Peyer's patch (tissue), 4 donors: ENCODE measurements around the gene PRICKLE2. TPM values are rescaled to one million over a fixed set of nuclear protein-coding genes. Genes with fewer than 3 reads are reported as not detected.

Experiments used
- DNase-seq, 3 donors: peaks; one replicate each; pipeline ENCODE4 v3.0.0-alpha.2; 2017 to 2019
- H3K27ac ChIP-seq, 4 donors: fragments of 200-600 bp; sonication (generic); one replicate each; pipeline ENCODE4 v1.5.1; 2016 to 2019
- H3K27me3 ChIP-seq, 2 donors: fragments of 200-600 bp; sonication (generic); one replicate each; pipeline ENCODE4 v1.5.1; 2019
- H3K36me3 ChIP-seq, 3 donors: fragments of 200-600 bp; sonication (generic); one replicate each; pipeline ENCODE4 v1.5.1; 2016 to 2019
- H3K4me1 ChIP-seq, 4 donors: fragments of 200-600 bp; sonication (generic); one replicate each; pipeline ENCODE4 v1.5.1; 2016 to 2019
- H3K4me3 ChIP-seq, 4 donors: fragments of 200-600 bp; sonication (generic); 1 replicate in 3 of 4; 2 replicates in 1 of 4; pipeline ENCODE4 v1.5.1; 2016 to 2019; ENCODE audit warnings: mild to moderate bottlenecking in 1 of 4
- H3K9me3 ChIP-seq, 4 donors: fragments of 200-600 bp; sonication (generic); one replicate each; pipeline ENCODE4 v1.5.1; 2016 to 2019; ENCODE audit warnings: mild to moderate bottlenecking in 1 of 4
- CTCF ChIP-seq, 6 experiments: fragments of 450-650 bp in 4 of 6; fragments of 200-600 bp in 2 of 6; sonication (generic) in 1 of 6; IDR thresholded peaks; one replicate each; pipeline ENCODE4 v1.5.1; 2017 to 2019; ENCODE audit warnings: antibody characterized with exemption in 6 of 6, mild to moderate bottlenecking in 3 of 6, moderate library complexity in 1 of 6
- POLR2A ChIP-seq, 2 donors: fragments of 450-650 bp; IDR thresholded peaks; one replicate each; pipeline ENCODE4 v1.5.1; 2017; ENCODE audit warnings: antibody characterized with exemption in 2 of 2, mild to moderate bottlenecking in 2 of 2, moderate library complexity in 2 of 2
- total RNA-seq, 4 donors: library from RNA; depleted of rRNA; stranded (reverse); fragments of >200 nt; gene quantifications; one replicate each; pipeline ENCODE4 v1.1.0, GENCODE V29; 2016

The PRICKLE2 gene
- total RNA-seq, 4 donors from 2014 or later = 3.5 to 22.3 (median 11.8) TPM

- DNase-seq = no peak
- no peaks in the 10 kb centered on the region for H3K36me3 ChIP-seq
- H3K27me3 ChIP-seq = no peaks in the 10 kb centered on the region
- no peak overlapping the region for H3K27ac ChIP-seq
- H3K9me3 ChIP-seq = no peaks in the 10 kb centered on the region
- no peak overlapping the region for H3K4me3 ChIP-seq
- H3K4me1 ChIP-seq = no peaks in the 10 kb centered on the region
- TF ChIP-seq CTCF (IDR thresholded peaks at IDR 0.05) (no peak), POLR2A (IDR thresholded peaks at IDR 0.05) (no peak)
Measured at GRCh38 chr3:64270142-64270865, 45.0 kb upstream of the PRICKLE2 start.

- no peaks in the 10 kb centered on the region for H3K9me3 ChIP-seq
- no peak for DNase-seq
- H3K27ac ChIP-seq = no peak overlapping the region
- peaks cover 0 to 9% (median 0%) of the 10 kb centered on the region in 4 donors for H3K4me1 ChIP-seq
- H3K36me3 ChIP-seq = no peaks in the 10 kb centered on the region
- no peak overlapping the region for H3K4me3 ChIP-seq
- no peak for TF ChIP-seq POLR2A (IDR thresholded peaks at IDR 0.05)
- TF ChIP-seq CTCF (IDR thresholded peaks at IDR 0.05) = no peak
- no peaks in the 10 kb centered on the region for H3K27me3 ChIP-seq
Measured at GRCh38 chr3:64268926-64269325, 43.7 kb upstream of the PRICKLE2 start.

GRCh38 chr3:64267721-64268604 lies 42.7 kb upstream of the PRICKLE2 start:
- H3K27me3 ChIP-seq = no peaks in the 10 kb centered on the region
- TF ChIP-seq POLR2A (IDR thresholded peaks at IDR 0.05) (peak in 1 of 2 donors; percentile 37), CTCF (IDR thresholded peaks at IDR 0.05) (no peak)
- H3K27ac ChIP-seq = peak overlapping the region; percentile 64 to 92 (median 80)
- H3K4me1 ChIP-seq = peaks cover 0 to 13% (median 0%) of the 10 kb centered on the region in 4 donors
- DNase-seq = peak in 2 of 3 donors; percentile 55 to 63
- H3K36me3 ChIP-seq = no peaks in the 10 kb centered on the region
- H3K4me3 ChIP-seq = peak overlapping the region; percentile 26 to 58 (median 48)
- H3K9me3 ChIP-seq = no peaks in the 10 kb centered on the region

GRCh38 chr3:64266983-64267382 lies 41.7 kb upstream of the PRICKLE2 start:
- Histone ChIP-seq H3K4me3 (peak overlapping the region in 2 of 4 donors; percentile 58), H3K9me3 (no peaks in the 10 kb centered on the region), H3K4me1 (peaks cover 0 to 13% (median 0%) of the 10 kb centered on the region in 4 donors), H3K27ac (peak overlapping the region; percentile 38 to 92 (median 80)), H3K36me3 (no peaks in the 10 kb centered on the region), H3K27me3 (no peaks in the 10 kb centered on the region)
- no peak for TF ChIP-seq CTCF (IDR thresholded peaks at IDR 0.05)
- TF ChIP-seq POLR2A (IDR thresholded peaks at IDR 0.05) = no peak
- no peak for DNase-seq

GRCh38 chr3:64266065-64266931 lies 41.0 kb upstream of the PRICKLE2 start:
- TF ChIP-seq CTCF (IDR thresholded peaks at IDR 0.05) (no peak), POLR2A (IDR thresholded peaks at IDR 0.05) (no peak)
- DNase-seq = peak in 1 of 3 donors; percentile 46
- H3K9me3 ChIP-seq = no peaks in the 10 kb centered on the region
- H3K27me3 ChIP-seq = no peaks in the 10 kb centered on the region
- H3K4me3 ChIP-seq = peak overlapping the region in 1 of 4 donors; percentile 58
- H3K27ac ChIP-seq = peak overlapping the region; percentile 42 to 92 (median 68)
- peaks cover 0 to 13% (median 0%) of the 10 kb centered on the region in 4 donors for H3K4me1 ChIP-seq
- no peaks in the 10 kb centered on the region for H3K36me3 ChIP-seq
